IPS DF 4.7 (cell line): Measurements from ENCODE around the gene FBXL13.
"Not testable (repeated sequence)": the region's sequence is repeated elsewhere in the genome, so short reads cannot be mapped to it uniquely, and the experiment has no call there.

ENCODE experiments used
- DNase-seq: peaks from one replicate; pipeline ENCODE4 v3.0.0-alpha.2; 2013; ENCODE audit warnings: low spot score; ENCODE audit errors: extremely low read depth

FBXL13 gene

GRCh38 chr7:103031024-103031423 is 43.6 kb downstream of the FBXL13 start:
- no peak for DNase-seq

DNA sequence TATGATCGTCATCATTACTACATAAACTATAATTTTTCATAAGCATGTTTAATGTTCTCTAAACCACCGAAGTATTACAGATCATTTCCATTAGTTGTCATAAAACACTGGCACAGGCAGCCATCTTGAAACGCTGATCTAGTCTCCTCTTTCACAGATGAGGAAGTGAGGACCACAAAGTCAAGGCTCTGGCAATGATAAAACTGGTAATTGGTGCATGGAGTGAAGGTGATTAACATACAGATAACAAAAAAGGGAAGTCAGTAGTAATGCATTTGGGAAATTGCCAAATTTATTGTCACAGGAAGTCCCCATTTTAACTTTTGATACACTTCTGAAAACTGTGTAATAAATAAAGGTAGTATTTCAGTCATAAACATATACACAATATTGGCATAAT is 49.3 kb downstream of the FBXL13 start:
- DNase-seq = no peak

DNA sequence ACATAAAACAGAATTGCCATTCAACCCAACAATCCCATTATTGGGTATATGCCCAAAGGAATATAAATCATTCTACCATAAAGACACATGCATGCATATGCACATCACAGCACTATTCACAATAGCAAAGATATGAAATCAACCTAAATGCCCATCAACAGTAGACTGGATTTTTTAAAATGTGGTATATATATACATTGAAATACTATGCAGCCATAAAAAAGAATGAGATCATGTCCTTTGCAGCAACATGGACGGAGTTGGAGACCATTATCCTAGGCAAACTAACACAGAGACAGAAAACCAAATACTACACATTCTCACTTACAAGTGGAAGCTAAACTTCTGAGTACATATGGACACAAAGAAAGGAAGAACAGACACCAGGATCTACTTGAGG is 51.0 kb downstream of the FBXL13 start:
- DNase-seq = not testable (repeated sequence)

GRCh38 chr7:103021490-103021889 is 53.1 kb downstream of the FBXL13 start:
- not testable (repeated sequence) for DNase-seq

- DNase-seq = not testable (repeated sequence)
These were observed 53.7 kb downstream of the FBXL13 start for GRCh38 chr7:103020876-103021275.

- DNase-seq = not testable (repeated sequence)
These were observed 56.3 kb downstream of the FBXL13 start for GRCh38 chr7:103018295-103018694.

GRCh38 chr7:103011650-103012049 is 62.9 kb downstream of the FBXL13 start:
- no peak for DNase-seq

GRCh38 chr7:103010211-103010610 is 64.4 kb downstream of the FBXL13 start:
- DNase-seq = no peak

DNA sequence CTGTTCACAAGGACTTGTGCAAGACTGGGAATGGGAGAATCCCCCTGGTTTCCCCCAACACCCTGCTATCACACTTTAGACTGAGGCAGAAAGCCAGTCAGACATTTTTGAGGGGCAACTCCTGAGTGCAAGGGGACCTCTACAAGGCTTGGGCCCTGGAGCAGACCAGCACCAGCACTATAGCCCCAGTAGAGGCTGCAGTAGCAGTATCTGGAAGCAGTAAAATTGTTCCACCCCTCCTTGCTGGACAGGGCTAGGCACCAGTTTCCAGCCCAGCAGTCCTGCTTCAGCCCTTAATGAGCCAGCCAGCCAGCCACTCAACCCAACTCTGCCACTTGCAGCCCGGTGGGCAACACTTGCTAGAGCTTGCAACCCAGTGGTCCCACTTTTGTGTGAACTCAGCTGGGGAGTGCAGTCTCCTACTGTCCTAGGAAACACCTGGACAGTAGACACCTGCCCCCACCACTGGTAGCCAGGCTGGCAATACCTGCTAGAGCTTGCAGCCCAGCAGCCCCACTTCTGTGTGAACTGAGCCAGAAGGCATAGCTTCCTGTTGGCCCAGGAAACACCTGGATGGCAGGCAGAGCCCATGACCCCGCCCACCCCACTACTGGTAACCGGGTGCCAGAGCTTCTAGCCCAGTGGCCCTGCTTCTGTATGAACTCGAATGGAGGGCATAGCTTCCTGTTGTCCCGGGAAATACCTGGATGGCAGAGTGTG is 65.0 kb downstream of the FBXL13 start:
- DNase-seq = no peak

GRCh38 chr7:103003004-103003403 is 71.6 kb downstream of the FBXL13 start:
- DNase-seq = no peak

DNA sequence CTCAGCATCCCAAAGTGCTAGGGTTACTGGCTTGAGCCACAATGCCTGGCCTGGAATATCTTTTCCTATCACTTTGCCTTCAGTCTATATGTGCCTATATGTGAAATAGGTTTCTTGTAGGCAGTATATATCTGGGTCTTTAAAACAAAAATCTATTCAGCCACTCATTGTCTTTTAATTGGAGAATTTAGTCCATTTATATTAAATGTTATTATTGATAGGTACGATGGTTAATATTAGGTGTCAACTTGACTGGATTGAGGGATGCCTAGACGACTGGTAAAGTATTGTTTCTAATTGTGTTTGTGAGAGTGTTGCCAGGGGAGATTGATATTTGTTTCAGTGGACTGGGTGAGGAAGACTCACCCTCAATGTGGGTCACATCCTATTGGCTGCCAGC is 73.4 kb downstream of the FBXL13 start:
- no peak for DNase-seq

DNA sequence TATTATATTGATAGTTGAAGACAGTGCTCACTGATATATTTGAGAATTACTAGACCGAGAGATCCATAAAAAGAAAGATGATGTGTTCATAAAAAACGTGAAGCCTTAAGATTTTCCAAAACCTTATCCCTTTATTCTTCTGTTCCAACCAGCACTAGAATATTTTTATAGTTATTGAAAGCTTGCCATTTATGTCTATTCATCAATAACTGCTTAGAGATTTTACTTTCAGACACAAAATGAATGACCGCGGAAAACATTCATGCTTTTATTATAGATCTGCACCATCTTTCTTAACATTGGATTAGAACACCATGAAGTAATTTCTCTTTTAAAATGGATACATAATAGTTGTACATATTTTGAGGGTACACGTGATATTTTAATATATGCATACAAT is 77.6 kb downstream of the FBXL13 start:
- DNase-seq = no peak

DNA sequence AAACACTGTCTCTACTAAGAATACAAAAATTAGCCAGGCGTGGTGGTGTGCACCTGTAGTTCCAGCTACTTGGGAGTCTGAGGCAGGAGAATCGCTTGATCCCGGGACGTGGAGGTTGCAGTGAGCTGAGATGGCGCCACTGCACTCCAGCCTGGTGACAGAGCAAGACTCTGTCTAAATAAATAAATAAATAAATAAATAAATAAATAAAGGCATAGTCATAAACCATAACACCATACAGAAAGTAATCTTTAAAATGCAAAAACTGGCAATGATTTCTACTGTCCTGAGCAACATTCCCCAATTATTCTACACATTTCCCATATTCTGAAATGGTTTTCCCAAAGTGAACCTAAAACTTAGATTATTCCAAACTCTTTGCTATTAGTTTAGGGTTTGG is 79.0 kb downstream of the FBXL13 start:
- DNase-seq = not testable (repeated sequence)

DNA sequence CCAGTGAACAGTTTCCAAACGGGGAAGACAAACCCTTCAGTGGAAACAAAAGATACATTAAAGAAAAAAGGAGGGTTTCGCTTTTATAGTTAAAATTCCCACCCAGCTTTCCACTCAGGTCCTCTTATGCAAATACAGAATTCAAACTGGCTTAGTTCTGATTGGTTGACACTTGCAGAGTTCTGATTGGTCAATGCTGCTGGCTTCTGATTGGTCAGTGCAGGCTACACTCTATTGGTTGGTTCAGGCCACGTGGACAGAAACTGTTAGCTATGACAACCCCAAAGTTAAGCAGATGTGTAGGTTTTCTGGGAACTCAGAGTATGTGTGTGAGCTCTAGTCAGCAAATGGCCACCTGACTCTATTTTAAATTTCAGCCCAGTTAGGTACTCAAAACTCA is 80.0 kb downstream of the FBXL13 start:
- no peak for DNase-seq

- DNase-seq = no peak
These were observed 80.9 kb downstream of the FBXL13 start for GRCh38 chr7:102993718-102994029.

- no peak for DNase-seq
These were observed 81.5 kb downstream of the FBXL13 start for GRCh38 chr7:102992938-102993717.

DNA sequence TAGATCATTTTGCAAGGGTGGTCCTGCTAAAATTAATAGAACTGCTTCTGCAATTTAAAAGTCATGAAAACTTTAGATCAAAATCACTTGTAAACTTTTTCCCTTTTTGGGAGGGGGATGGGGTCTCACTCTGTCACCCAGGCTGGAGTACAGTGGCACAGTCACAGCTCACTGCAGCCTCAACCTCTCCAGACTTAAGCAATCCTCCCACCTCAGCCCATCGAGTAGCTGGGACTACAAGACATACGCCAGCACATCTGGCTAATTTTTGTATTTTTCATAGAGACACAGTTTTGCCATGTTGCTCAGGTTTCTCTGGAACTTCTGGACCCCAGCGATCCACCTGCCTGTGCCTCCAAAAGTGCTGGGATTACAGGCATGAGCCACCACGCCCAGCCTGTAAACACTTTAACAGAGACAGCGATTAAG is 82.1 kb downstream of the FBXL13 start:
- DNase-seq = no peak

- DNase-seq = no peak
These were observed 82.9 kb downstream of the FBXL13 start for GRCh38 chr7:102991540-102992214.

DNA sequence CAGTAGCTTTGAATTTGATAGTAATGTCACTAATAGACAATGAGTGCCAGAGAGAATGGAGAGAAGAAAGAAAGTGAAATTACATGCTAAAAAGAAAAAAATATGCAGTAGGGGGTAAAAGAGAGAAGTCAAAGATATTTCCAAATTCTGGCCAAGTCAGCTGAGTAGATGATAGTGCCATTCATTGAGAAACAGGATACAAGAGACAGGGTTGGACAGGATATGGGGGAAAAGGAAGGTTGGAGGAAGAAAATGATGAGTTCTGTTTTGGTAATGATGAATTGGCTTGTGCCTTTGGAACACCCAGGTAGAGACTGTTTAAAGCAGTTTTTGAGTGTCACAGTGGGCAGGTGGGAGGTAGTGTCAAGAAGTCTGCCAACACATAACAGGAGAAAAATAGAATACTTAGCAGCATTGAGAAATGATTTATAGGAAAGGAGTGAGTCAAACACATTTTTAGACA is 83.5 kb downstream of the FBXL13 start:
- no peak for DNase-seq

- no peak for DNase-seq
These were observed 84.0 kb downstream of the FBXL13 start for GRCh38 chr7:102990642-102991041.

- DNase-seq = no peak
These were observed 85.7 kb downstream of the FBXL13 start for GRCh38 chr7:102988631-102989560.
